ENCODE results near the gene HSD11B1L.
"Not testable (repeated sequence)": the region's sequence is repeated elsewhere in the genome, so short reads cannot be mapped to it uniquely, and the experiment has no call there.

HSD11B1L gene

GRCh38 chr19:5727453-5728050 lies 46.7 kb downstream of the HSD11B1L start:
- DNase-seq: no peak

GRCh38 chr19:5733172-5733571 lies 52.3 kb downstream of the HSD11B1L start:
- not testable (repeated sequence) for DNase-seq

Measured in hypothalamus (tissue), 51 donors.